ENCODE data around the gene ADRA1B. TPM values are rescaled to one million over a fixed set of nuclear protein-coding genes. Genes with fewer than 3 reads are reported as not detected.

Gene ADRA1B
- total and polyA plus RNA-seq, 2 donors (not counting 3 experiments of a cell fraction or from before 2014, with no cell fraction given): 0.77 TPM; not detected in 1

GRCh38 chr5:159916841-159917761, 819 bp downstream of the ADRA1B start:
- no peak overlapping the region for H3K9ac ChIP-seq (replicated peaks; ENCODE audit: extremely low read depth, insufficient read depth, low read length)

GRCh38 chr5:159917994-159918393, 1.7 kb downstream of the ADRA1B start:
- H3K27me3 ChIP-seq (ENCODE audit: control insufficient read depth in 2 of 2, insufficient read depth in 2 of 2, low read length in 2 of 2): peaks cover 4 to 10% of the 10 kb centered on the region in 2 experiments
- H3K4me2 ChIP-seq (ENCODE audit: insufficient read depth, low read length): no peak overlapping the region
- H3K9me3 ChIP-seq (replicated peaks; ENCODE audit: control insufficient read depth, insufficient read depth, low read length): no peaks in the 10 kb centered on the region
- intact Hi-C loops (cut with micrococcal nuclease): loop anchor here (5.0 to 10.0 kb wide), 3 partner anchors 403 to 631 kb away; partner anchors contain the start of gene IL12B
- TF ChIP-seq MAX (IDR thresholded peaks at IDR 0.05; ENCODE audit: insufficient read depth, insufficient read length): no peak
- no peak for TF ChIP-seq POLR2AphosphoS5 (IDR thresholded peaks at IDR 0.05; ENCODE audit: insufficient read depth, low read depth, low read length)
- no peak for TF ChIP-seq MYC (IDR thresholded peaks at IDR 0.05; ENCODE audit: low read depth, low read length)
- TF ChIP-seq EZH2 (IDR thresholded peaks at IDR 0.05; ENCODE audit: borderline replicate concordance, low read depth, low read length, severe bottlenecking): no peak
- TF ChIP-seq GATA2 (IDR thresholded peaks at IDR 0.05; ENCODE audit: insufficient read depth, insufficient read length, low read depth, low read length): no peak
- no peak for TF ChIP-seq POLR2A (IDR thresholded peaks at IDR 0.05; ENCODE audit: low read depth, low read length)
- TF ChIP-seq JUN (IDR thresholded peaks at IDR 0.05; ENCODE audit: borderline replicate concordance, insufficient read depth, insufficient read length, low read depth): no peak
- no peak for TF ChIP-seq FOS (IDR thresholded peaks at IDR 0.05; ENCODE audit: borderline replicate concordance, insufficient read depth, low read length)
- no peak for TF ChIP-seq CTCF (IDR thresholded peaks at IDR 0.05; ENCODE audit: extremely low read depth in 1 of 2, insufficient read depth in 1 of 2, low read depth in 1 of 2, low read length in 2 of 2)
- FAIRE-seq (no peak), DNase-seq (ENCODE audit: low read depth, low spot score) (no peak)
- no peak overlapping the region for H3K27ac ChIP-seq (ENCODE audit: insufficient read depth, low read depth, low read length)
- no peaks in the 10 kb centered on the region for H4K20me1 ChIP-seq (replicated peaks; ENCODE audit: control insufficient read depth, extremely low read depth, insufficient read depth, low read length)
- CTCF ChIA-PET: interaction anchor here (1.7 to 1.9 kb wide), 2 partner anchors 473 to 761 kb away, joined by 6 to 8 read pairs; no protein-coding TSS in a partner anchor
- no peak overlapping the region for H3K4me3 ChIP-seq (replicated peaks in 1 of 3; ENCODE audit: insufficient read depth in 1 of 3, low read depth in 1 of 3, low read length in 3 of 3)
- H3K4me1 ChIP-seq (ENCODE audit: control insufficient read depth, extremely low read depth, insufficient read depth, low read length): peaks cover 12% of the 10 kb centered on the region
- dilution Hi-C loops (cut with MboI; ENCODE audit: extremely low pct_ligation_motif_present, low sequenced_read_pairs): no loop called here
- no peaks in the 10 kb centered on the region for H3K36me3 ChIP-seq (ENCODE audit: control insufficient read depth in 2 of 2, extremely low read depth in 1 of 2, insufficient read depth in 2 of 2, low read length in 2 of 2)
- BruUV-seq (replicated peaks): no TSS peak
- no peak overlapping the region for H3K9ac ChIP-seq (replicated peaks; ENCODE audit: extremely low read depth, insufficient read depth, low read length)
- H3K79me2 ChIP-seq (ENCODE audit: control insufficient read depth, insufficient read depth, low read length): no peaks in the 10 kb centered on the region
- POLR2A ChIA-PET: no interaction called here
- H2AFZ ChIP-seq (ENCODE audit: low read depth, low read length): no peak overlapping the region
- no peaks in the 10 kb centered on the region for H3K9me1 ChIP-seq (replicated peaks; ENCODE audit: control insufficient read depth, extremely low read depth, insufficient read depth, low read length)

More at GRCh38 chr5:159916841-159917761, 819 bp downstream of the ADRA1B start:
- no peak for DNase-seq (ENCODE audit: low read depth, low spot score)
- Histone ChIP-seq H3K9me3 (replicated peaks; ENCODE audit: control insufficient read depth, insufficient read depth, low read length) (no peaks in the 10 kb centered on the region), H3K9me1 (replicated peaks; ENCODE audit: control insufficient read depth, extremely low read depth, insufficient read depth, low read length) (no peaks in the 10 kb centered on the region), H3K27ac (ENCODE audit: insufficient read depth, low read depth, low read length) (no peak overlapping the region), H3K79me2 (ENCODE audit: control insufficient read depth, insufficient read depth, low read length) (no peaks in the 10 kb centered on the region), H2AFZ (ENCODE audit: low read depth, low read length) (peak overlapping the region; percentile 35), H3K4me3 (replicated peaks in 1 of 3; ENCODE audit: insufficient read depth in 1 of 3, low read depth in 1 of 3, low read length in 3 of 3) (peak overlapping the region in 1 of 3 experiments; percentile 21), H3K4me1 (ENCODE audit: control insufficient read depth, extremely low read depth, insufficient read depth, low read length) (peaks cover 20% of the 10 kb centered on the region), H3K36me3 (ENCODE audit: control insufficient read depth in 2 of 2, extremely low read depth in 1 of 2, insufficient read depth in 2 of 2, low read length in 2 of 2) (no peaks in the 10 kb centered on the region), H3K27me3 (ENCODE audit: control insufficient read depth in 2 of 2, insufficient read depth in 2 of 2, low read length in 2 of 2) (peaks cover 4 to 10% of the 10 kb centered on the region in 2 experiments), H4K20me1 (replicated peaks; ENCODE audit: control insufficient read depth, extremely low read depth, insufficient read depth, low read length) (no peaks in the 10 kb centered on the region), H3K4me2 (ENCODE audit: insufficient read depth, low read length) (peak overlapping the region; percentile 47)
- CTCF ChIA-PET: interaction anchor here (0.6 to 2.6 kb wide), 15 partner anchors 16 to 760 kb away, joined by 3 to 16 read pairs (median 3); no protein-coding TSS in a partner anchor
- intact Hi-C loops (cut with micrococcal nuclease): loop anchor here (1.0 to 10.0 kb wide), 4 partner anchors 402 to 761 kb away; partner anchors contain the start of gene IL12B
- no TSS peak for BruUV-seq (replicated peaks)
- TF ChIP-seq EZH2 (IDR thresholded peaks at IDR 0.05; ENCODE audit: borderline replicate concordance, low read depth, low read length, severe bottlenecking): peak; percentile 33
- TF ChIP-seq JUN (IDR thresholded peaks at IDR 0.05; ENCODE audit: borderline replicate concordance, insufficient read depth, insufficient read length, low read depth): no peak
- dilution Hi-C loops (cut with MboI; ENCODE audit: extremely low pct_ligation_motif_present, low sequenced_read_pairs): no loop called here
- no peak for FAIRE-seq
- POLR2A ChIA-PET: no interaction called here
